GM12878 (cell line): Measurements from ENCODE around the gene TIMM29. TPM values are rescaled to one million over a fixed set of nuclear protein-coding genes. Genes with fewer than 3 reads are reported as not detected.

Experiments
- ATAC-seq: fragments of 200-7000 bp; cut with Tn5 transposase; 3 replicates; pipeline ENCODE4 v1.9.1; 2020; ENCODE audit warnings: mild to moderate bottlenecking, moderate library complexity
- BruUV-seq: library from RNA; stranded (reverse); fragments of 400-500 nt; replicated peaks from 2 replicates; lab custom pipeline; 2021; lab: Mats Ljungman, UMichigan
- CTCF ChIA-PET: fragments of 300-600 bp; sonication (Branson Sonifier 250); formaldehyde crosslinking; extraction: SDS; loops from one replicate; lab custom pipeline; 2021; ENCODE audit warnings: inconsistent platforms; lab: Yijun Ruan, JAX
- POLR2A ChIA-PET: fragments of 350-600 bp; formaldehyde crosslinking; extraction: SDS; loops from one replicate; lab custom pipeline; 2021; ENCODE audit warnings: inconsistent platforms; lab: Charles Lee
- RAD21 ChIA-PET: fragments of 300-600 bp; sonication (Branson Sonifier 250); formaldehyde crosslinking; loops from one replicate; lab custom pipeline; 2023; ENCODE audit warnings: antibody characterized with exemption; ENCODE audit not compliant: unreplicated experiment; lab: Charles Lee
- SMC1A ChIA-PET: fragments of 300-600 bp; sonication (Branson Sonifier 250); formaldehyde crosslinking; loops from one replicate; lab custom pipeline; 2023; ENCODE audit not compliant: unreplicated experiment, uncharacterized antibody; lab: Charles Lee
- DNase-seq: peaks from one replicate; pipeline ENCODE4 v3.0.0-alpha.2; 2011; ENCODE audit warnings: low read depth, low spot score
- FAIRE-seq: peaks from 3 replicates; lab custom pipeline; 2011; peaks lifted over from hg19 to GRCh38; lab: Jason Lieb, UNC
- H2AFZ ChIP-seq: 2 replicates; pipeline ENCODE4 v1.6.0; 2011; ENCODE audit warnings: low read depth, low read length, control low read depth; ENCODE audit not compliant: control insufficient read depth
- H3K27ac ChIP-seq: 2 replicates; pipeline ENCODE4 v1.5.1; 2011; ENCODE audit warnings: control low read depth; ENCODE audit not compliant: control insufficient read depth, insufficient read depth
- H3K27me3 ChIP-seq, 2 experiments: replicated peaks in 1 of 2; 2 replicates each; pipeline versions ENCODE4 v1.6.0 to v1.6.1; 2011; ENCODE audit warnings: low read length in 1 of 2; ENCODE audit not compliant: control insufficient read depth in 2 of 2, insufficient read depth in 2 of 2
- H3K36me3 ChIP-seq, 2 experiments: 2 replicates each; pipeline ENCODE4 v1.5.1; 2011; ENCODE audit warnings: low read length in 1 of 2; ENCODE audit not compliant: control insufficient read depth in 2 of 2, insufficient read depth in 2 of 2
- H3K4me1 ChIP-seq: 2 replicates; pipeline ENCODE4 v1.6.1; 2011; ENCODE audit warnings: mild to moderate bottlenecking, low read length, moderate library complexity, mixed read lengths; ENCODE audit not compliant: control insufficient read depth, insufficient read depth
- H3K4me2 ChIP-seq: 2 replicates; pipeline ENCODE4 v1.6.0; 2011; ENCODE audit warnings: control low read depth; ENCODE audit not compliant: control insufficient read depth, insufficient read depth
- H3K4me3 ChIP-seq: fragments of 200-600 bp; sonication (generic); 2 replicates; pipeline ENCODE4 v1.5.1; 2016
- H3K79me2 ChIP-seq: 2 replicates; pipeline ENCODE4 v1.6.0; 2011; ENCODE audit warnings: low read length; ENCODE audit not compliant: control insufficient read depth, insufficient read depth
- H3K9ac ChIP-seq: 2 replicates; pipeline ENCODE4 v1.8.0; 2011; ENCODE audit warnings: low read length, control low read depth, mixed read lengths; ENCODE audit not compliant: control insufficient read depth, insufficient read depth
- H3K9me3 ChIP-seq: replicated peaks from 3 replicates; pipeline ENCODE4 v1.5.1; 2011; ENCODE audit warnings: mild to moderate bottlenecking, low read length; ENCODE audit not compliant: control insufficient read depth, insufficient read depth
- H4K20me1 ChIP-seq: 2 replicates; pipeline ENCODE4 v1.6.0; 2011; ENCODE audit not compliant: control insufficient read depth, insufficient read depth
- FOS ChIP-seq: IDR thresholded peaks from 3 replicates; pipeline ENCODE4 v1.6.1; 2011; ENCODE audit warnings: borderline replicate concordance; ENCODE audit not compliant: insufficient read length; ENCODE audit errors: extremely low read depth
- HCFC1 ChIP-seq: fragments of 150-350 bp; IDR thresholded peaks from 2 replicates; pipeline ENCODE4 v1.6.1; 2014; ENCODE audit warnings: low read length
- MTA2 ChIP-seq: fragments of 450-650 bp; IDR thresholded peaks from 2 replicates; pipeline ENCODE4 v1.6.1; 2016; ENCODE audit warnings: low read depth, mild to moderate bottlenecking, moderate library complexity
- USF1 ChIP-seq: IDR thresholded peaks from 2 replicates; pipeline ENCODE4 v1.6.1; 2011; ENCODE audit warnings: borderline replicate concordance, low read depth, mild to moderate bottlenecking, moderate library complexity, mixed read lengths, low read length; ENCODE audit not compliant: insufficient read depth; ENCODE audit errors: extremely low read length
- YY1 ChIP-seq: IDR thresholded peaks from 2 replicates; pipeline ENCODE4 v1.6.1; 2011; ENCODE audit warnings: low read depth, mild to moderate bottlenecking, low read length
- WGBS: methylation state at CpG from one replicate; pipeline ENCODE4 v1.1.6; 2016; ENCODE audit warnings: low lambda C conversion rate; ENCODE audit not compliant: insufficient replicate concordance, insufficient coverage; ENCODE audit errors: missing lambda C conversion rate; 5-methylcytosine and 5-hydroxymethylcytosine counted together
- in situ Hi-C: fragments of 300-500 bp; cut with MboI; formaldehyde crosslinking; loops from 9 replicates; pipeline ENCODE4 v1.14.3; 2018; ENCODE audit warnings: mixed read lengths
- intact Hi-C: fragments of 100-400 bp; cut with micrococcal nuclease; formaldehyde crosslinking; loops from one replicate; pipeline ENCODE4 v1.14.2; 2022; ENCODE audit not compliant: unreplicated experiment
- polyA plus RNA-seq, 11 experiments: library from polyadenylated mRNA; depleted of rRNA in 4 of 11; unstranded in 6 of 11; stranded (reverse) in 5 of 11; fragments of >200 nt; fragmentation: Nextera tagmentation in 4 of 11; fragmentation: Illumina TruSeq in 1 of 11; extraction: Ambion mirVana in 4 of 11; extraction: Trizol in 1 of 11; gene quantifications; 1 replicate in 1 of 11; 2 replicates in 10 of 11; pipeline versions ENCODE4 v1.2.1 to v1.2.3, GENCODE V29; 2011 to 2016; ENCODE audit warnings: inconsistent platforms in 2 of 11, missing spikeins in 2 of 11, low read depth in 1 of 11
- total RNA-seq, 4 experiments: library from RNA; depleted of rRNA in 3 of 4; stranded (reverse); fragments of >200 nt in 3 of 4; fragmentation: Illumina TruSeq in 1 of 4; extraction: Trizol in 1 of 4; gene quantifications; 2 replicates each; pipeline versions ENCODE4 v1.2.1 to v1.2.3, GENCODE V29; 2013 to 2021
- TF ChIP-seq, protein P1 (sequence below): fragments of 450-650 bp; IDR thresholded peaks from 2 replicates; pipeline ENCODE4 v1.6.1; 2017; ENCODE audit warnings: mild to moderate bottlenecking

TIMM29 gene
- total and polyA plus RNA-seq, 10 of the 15 experiments (the other 5 are each of a cell fraction or from before 2014, with no cell fraction given): 2.4 to 27.9 (median 13.5) TPM

DNA sequence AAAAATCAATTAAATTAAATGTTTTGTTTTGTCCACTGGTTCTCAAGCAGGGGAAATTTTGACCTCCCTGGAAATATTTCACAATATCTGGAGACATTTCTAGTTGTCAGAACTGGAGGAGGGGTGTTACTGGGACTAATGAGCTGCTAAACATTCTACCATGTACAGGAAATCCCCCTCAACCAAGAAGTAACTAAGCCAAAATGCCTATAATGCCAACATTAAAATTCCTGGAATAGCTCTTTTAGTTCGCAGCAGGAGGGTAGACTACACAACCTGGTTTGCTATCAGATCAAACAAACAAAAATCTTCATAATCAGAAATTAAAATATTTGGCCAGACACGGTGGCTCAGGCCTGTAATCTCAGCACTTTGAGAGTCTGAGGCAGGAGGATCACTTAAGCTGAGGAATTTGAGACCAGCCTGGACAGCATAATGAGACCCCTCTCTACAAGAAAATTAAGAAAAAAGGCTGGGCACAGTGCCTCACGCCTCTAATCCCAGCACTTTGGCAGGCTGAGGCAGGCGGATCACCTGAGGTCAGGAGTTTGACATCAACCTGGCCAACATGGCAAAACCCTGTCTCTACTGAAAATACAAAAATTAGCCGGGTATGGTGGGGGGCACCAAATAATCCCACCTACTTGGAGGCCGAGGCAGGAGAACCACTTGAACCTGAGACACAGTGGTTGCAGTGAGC, 18.5 kb downstream of the TIMM29 start:
- no peaks in the 10 kb centered on the region for H4K20me1 ChIP-seq
- intact Hi-C loops: loop anchor here (10.0 kb wide), 1 partner anchor 58 kb away; no protein-coding TSS in a partner anchor
- no peak overlapping the region for H3K27ac ChIP-seq
- H3K4me1 ChIP-seq: no peaks in the 10 kb centered on the region
- in situ Hi-C loops: no loop called here
- no peak overlapping the region for H2AFZ ChIP-seq
- TF ChIP-seq HCFC1 (no peak), FOS (no peak), USF1 (no peak), YY1 (no peak), MTA2 (0 out of 2 replicates have a peak, but pooled peaks have one; percentile 33)
- TF ChIP-seq, protein P1, sequence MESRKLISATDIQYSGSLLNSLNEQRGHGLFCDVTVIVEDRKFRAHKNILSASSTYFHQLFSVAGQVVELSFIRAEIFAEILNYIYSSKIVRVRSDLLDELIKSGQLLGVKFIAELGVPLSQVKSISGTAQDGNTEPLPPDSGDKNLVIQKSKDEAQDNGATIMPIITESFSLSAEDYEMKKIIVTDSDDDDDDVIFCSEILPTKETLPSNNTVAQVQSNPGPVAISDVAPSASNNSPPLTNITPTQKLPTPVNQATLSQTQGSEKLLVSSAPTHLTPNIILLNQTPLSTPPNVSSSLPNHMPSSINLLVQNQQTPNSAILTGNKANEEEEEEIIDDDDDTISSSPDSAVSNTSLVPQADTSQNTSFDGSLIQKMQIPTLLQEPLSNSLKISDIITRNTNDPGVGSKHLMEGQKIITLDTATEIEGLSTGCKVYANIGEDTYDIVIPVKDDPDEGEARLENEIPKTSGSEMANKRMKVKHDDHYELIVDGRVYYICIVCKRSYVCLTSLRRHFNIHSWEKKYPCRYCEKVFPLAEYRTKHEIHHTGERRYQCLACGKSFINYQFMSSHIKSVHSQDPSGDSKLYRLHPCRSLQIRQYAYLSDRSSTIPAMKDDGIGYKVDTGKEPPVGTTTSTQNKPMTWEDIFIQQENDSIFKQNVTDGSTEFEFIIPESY: no peak
- CTCF ChIA-PET: interaction anchor here (0.8 to 2.4 kb wide), 4 partner anchors 16 to 179 kb away, joined by 3 to 7 read pairs (median 4); no protein-coding TSS in a partner anchor
- BruUV-seq: no TSS peak
- POLR2A ChIA-PET: interaction anchor here (0.5 to 0.9 kb wide), 5 partner anchors 8 to 80 kb away, joined by 3 to 4 read pairs (median 3); partner anchors contain the start of gene SMARCA4
- H3K27me3 ChIP-seq: no peaks in the 10 kb centered on the region
- DNase-seq: no peak
- RAD21 ChIA-PET: interaction anchor here (0.7 to 1.2 kb wide), 2 partner anchors 25 to 89 kb away, joined by 3 to 4 read pairs; no protein-coding TSS in a partner anchor
- no peaks in the 10 kb centered on the region for H3K9me3 ChIP-seq
- ATAC-seq: no peak
- no peak for FAIRE-seq
- no peaks in the 10 kb centered on the region for H3K79me2 ChIP-seq
- no peak overlapping the region for H3K9ac ChIP-seq
- SMC1A ChIA-PET: interaction anchor here (1.2 kb wide), 1 partner anchor 19 kb away, joined by 4 read pairs; no protein-coding TSS in a partner anchor
- no peak overlapping the region for H3K4me2 ChIP-seq
- H3K4me3 ChIP-seq: no peak overlapping the region
- WGBS: 85% methylated on average over 6 of the region's 6 CpGs
- no peaks in the 10 kb centered on the region for H3K36me3 ChIP-seq
